ENCODE measurements around the gene ZHX3.

DNA sequence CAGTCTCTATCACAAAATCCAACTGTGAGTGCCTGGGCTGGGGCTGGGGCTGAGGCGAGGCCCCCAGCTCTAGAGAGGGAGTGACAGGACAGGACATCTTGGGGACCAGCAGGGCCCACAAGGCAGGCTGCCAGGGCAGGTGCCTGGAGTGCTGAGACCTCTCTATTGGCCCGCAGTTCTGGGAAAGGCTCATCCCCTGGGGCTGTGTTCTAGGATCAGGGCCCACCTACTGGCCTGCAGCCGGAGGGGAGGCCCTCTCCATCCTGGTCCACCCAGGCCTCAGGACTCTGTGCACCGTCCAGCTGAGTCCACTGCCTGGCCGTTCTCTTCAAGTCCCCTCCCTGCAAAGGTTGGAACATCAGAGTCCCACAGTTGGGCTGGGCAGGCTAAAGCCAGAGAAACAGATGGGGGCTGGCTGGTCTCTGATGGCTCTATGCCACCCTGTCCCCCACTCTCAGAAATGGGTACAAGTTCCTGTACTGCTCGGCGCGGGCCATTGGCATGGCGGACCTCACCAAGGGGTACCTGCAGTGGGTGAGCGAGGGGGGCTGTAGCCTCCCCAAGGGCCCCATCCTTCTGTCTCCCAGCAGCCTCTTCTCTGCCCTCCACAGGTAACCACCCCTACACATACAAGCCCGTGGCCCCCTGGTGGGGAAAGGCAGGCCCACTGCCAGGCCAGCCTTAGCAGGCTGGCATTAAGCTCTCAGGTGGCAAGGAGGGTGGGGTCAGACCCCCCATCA is 40.1 kb upstream of the ZHX3 start:
- TF ChIP-seq, protein P1, sequence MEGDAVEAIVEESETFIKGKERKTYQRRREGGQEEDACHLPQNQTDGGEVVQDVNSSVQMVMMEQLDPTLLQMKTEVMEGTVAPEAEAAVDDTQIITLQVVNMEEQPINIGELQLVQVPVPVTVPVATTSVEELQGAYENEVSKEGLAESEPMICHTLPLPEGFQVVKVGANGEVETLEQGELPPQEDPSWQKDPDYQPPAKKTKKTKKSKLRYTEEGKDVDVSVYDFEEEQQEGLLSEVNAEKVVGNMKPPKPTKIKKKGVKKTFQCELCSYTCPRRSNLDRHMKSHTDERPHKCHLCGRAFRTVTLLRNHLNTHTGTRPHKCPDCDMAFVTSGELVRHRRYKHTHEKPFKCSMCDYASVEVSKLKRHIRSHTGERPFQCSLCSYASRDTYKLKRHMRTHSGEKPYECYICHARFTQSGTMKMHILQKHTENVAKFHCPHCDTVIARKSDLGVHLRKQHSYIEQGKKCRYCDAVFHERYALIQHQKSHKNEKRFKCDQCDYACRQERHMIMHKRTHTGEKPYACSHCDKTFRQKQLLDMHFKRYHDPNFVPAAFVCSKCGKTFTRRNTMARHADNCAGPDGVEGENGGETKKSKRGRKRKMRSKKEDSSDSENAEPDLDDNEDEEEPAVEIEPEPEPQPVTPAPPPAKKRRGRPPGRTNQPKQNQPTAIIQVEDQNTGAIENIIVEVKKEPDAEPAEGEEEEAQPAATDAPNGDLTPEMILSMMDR (IDR thresholded peaks at IDR 0.05) = no peak
- TF ChIP-seq POLR2A (IDR thresholded peaks at IDR 0.05) = no peak
